Epithelial cell of esophagus (primary cell): ENCODE results near the gene ARMC9.

Experiments used
- DNase-seq: peaks from one replicate; pipeline ENCODE4 v3.0.0; 2010; ENCODE audit warnings: low read depth
- H3K4me3 ChIP-seq: 2 replicates; pipeline ENCODE4 v1.5.1; 2011; ENCODE audit warnings: mild to moderate bottlenecking, low read length, control low read depth
- CTCF ChIP-seq: IDR thresholded peaks from 2 replicates; pipeline ENCODE4 v1.5.1; 2011; ENCODE audit warnings: low read depth, mild to moderate bottlenecking, low read length, control low read depth, inconsistent platforms; ENCODE audit not compliant: insufficient read depth; ENCODE audit errors: missing control alignments

Gene ARMC9

GRCh38 chr2:231221761-231222160 is 23.3 kb downstream of the ARMC9 start:
- no peak for DNase-seq
- no peak overlapping the region for H3K4me3 ChIP-seq
- no peak for TF ChIP-seq CTCF

- no peak overlapping the region for H3K4me3 ChIP-seq
- no peak for DNase-seq
- no peak for TF ChIP-seq CTCF
These were observed 24.0 kb downstream of the ARMC9 start for GRCh38 chr2:231222318-231223000.

GRCh38 chr2:231223001-231223375 is 24.6 kb downstream of the ARMC9 start:
- no peak for TF ChIP-seq CTCF
- DNase-seq = no peak
- no peak overlapping the region for H3K4me3 ChIP-seq

GRCh38 chr2:231223458-231223976 is 25.1 kb downstream of the ARMC9 start:
- DNase-seq = no peak
- no peak for TF ChIP-seq CTCF
- no peak overlapping the region for H3K4me3 ChIP-seq

GRCh38 chr2:231227310-231228162 is 29.1 kb downstream of the ARMC9 start:
- peak; percentile 94 for TF ChIP-seq CTCF
- peak; percentile 85 for DNase-seq
- H3K4me3 ChIP-seq = no peak overlapping the region

- DNase-seq = no peak
- no peak for TF ChIP-seq CTCF
- no peak overlapping the region for H3K4me3 ChIP-seq
These were observed 29.8 kb downstream of the ARMC9 start for GRCh38 chr2:231228223-231228622.
